Measurements from ENCODE around the gene NUDT22.
A peak's percentile ranks its signal among the peaks of the same experiment; 100 is the strongest.

Gene NUDT22, protein sequence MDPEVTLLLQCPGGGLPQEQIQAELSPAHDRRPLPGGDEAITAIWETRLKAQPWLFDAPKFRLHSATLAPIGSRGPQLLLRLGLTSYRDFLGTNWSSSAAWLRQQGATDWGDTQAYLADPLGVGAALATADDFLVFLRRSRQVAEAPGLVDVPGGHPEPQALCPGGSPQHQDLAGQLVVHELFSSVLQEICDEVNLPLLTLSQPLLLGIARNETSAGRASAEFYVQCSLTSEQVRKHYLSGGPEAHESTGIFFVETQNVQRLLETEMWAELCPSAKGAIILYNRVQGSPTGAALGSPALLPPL

DNA sequence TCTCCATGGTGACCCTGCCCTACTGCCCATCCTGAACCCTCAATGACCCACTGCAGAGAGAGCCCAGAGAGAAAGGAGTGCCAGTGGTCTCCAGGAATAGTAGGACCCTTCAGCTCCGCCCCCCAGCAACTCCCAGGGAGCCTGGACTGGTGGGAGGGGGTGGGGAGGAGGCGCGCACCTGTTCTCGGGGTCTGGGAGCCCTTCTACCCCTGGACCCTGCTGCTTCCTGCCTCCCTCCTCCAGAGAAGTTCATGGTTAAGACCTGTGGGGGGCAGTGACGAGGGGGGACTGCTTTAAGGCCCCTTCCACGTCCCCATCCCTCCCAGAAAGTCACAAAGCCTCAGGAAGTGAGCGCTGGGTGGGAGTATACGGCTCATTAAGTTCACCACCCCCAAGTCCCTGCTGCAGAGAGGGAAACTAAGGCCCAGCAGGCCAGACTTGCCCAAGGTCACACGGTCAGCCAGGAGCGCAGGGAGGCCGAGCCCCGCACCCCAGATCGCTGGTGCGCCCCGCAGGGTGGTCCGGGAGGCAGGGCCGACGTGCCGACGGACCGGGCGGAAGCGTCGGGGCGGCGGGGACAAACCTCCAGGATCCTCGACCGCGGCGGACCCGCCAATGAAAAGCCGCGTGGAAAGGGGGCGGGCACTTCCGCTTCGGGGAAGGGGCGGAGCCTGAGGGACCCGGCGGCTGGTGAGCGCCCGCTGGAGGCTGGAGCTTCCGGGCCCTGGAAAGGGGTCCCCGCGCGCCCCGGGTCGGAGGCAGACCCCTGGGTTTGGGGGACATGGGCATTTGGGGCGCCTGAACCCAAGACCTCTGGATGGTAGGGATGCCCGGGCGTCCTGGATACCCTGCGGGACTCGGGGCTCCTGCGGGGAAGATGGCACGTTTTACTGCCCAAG, at the start of gene NUDT22, which contains the start of gene TRPT1:
TSS of gene NUDT22 (plus strand) at position 667 of the 899 bp plus-strand sequence. CDS start 379 bp downstream, outside the sequence.
TSS of gene TRPT1 (minus strand) at position 579 of the 899 bp plus-strand sequence. CDS start at position 253, 326 bp downstream.
- DNase-seq = no peak

DNA sequence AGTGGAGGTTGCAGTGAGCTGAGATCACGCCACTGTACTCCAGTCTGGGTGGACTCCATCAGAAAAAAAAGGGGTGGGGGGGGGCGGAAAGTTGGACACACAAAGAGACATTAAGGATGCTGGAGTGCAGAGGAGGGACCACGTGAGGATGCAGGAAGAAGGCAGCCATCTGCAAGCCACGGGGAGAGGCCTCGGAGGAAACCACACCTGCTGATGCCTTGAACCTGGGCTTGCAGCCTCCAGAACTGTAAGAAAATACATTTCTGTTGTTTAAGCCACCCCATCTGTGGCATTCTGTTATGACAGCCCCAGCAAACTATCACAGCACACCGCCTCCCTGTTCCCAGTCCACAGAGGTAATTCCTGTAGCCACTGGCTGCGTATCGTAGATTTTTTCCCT, 49.3 kb upstream of the NUDT22 start:
- no peak for DNase-seq

DNA sequence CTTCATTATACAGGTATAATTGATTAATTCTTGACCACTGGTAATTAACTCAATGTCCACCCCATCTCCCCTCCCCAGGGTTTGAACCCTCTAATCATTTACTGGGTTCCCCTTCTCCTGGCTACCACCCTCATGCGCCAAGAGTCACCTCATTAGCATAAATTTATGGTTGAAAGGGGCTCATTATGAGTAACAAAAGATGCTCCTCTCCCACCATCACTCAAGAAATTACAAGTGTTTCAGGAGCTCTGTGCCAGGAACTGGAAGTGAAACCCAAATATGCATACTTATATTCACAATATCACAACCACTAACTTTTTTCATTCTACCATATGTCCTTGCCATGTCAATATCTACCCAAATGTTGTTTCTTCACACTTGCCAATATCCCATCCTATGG, 47.9 kb upstream of the NUDT22 start:
- DNase-seq = no peak

DNA sequence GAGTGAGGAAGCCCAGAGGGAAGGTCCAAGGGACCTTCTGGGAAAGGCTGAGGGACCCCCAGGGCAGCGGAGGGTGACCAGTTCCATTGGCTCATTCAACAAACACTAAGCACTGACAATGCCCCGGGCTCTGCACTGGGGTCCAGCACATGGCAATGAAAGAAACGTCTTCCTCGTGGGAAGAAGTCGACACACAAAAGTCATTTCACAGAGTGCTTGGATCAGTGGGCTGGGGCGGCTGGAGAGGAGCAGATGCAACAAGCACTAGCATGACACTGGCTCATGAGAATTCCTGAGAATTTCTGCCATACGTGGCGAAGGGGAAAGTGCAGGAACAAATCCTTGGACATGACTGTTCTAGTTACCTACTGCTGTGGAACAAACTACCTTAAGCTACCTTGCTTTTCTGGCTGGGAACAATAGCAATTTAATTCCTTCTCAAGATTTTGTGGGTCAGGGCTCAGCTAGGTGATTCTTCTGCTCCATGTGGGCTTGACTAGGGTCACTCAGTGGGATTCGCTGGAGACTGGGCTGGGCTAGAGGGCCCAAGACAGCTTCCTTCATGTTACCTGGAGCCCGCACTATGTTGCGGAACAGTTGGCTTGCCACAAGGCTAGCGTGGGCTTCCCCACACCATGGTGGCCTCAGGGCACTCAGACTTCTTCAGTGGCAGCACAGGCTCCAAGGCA, 47.0 kb upstream of the NUDT22 start:
- no peak for DNase-seq

DNA sequence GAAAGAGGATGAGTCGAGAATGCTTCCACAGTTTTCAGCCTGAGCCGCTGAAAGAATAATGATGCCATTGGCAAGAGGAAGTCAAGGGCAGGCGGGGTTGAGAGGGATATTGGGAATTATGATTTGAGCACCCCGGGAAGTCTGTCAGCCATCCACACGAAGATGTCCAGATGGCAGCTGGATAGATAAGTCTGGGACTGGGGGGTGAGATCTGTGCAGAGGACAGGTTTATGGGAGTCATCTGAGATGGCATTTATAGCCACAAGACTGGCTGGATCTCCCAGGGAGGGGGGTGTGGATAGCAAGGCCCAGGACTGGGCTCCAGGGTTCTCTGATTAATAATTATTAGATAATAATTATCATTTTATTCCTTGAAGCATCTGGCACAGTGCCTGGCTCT, 45.2 kb upstream of the NUDT22 start:
- DNase-seq = no peak

DNA sequence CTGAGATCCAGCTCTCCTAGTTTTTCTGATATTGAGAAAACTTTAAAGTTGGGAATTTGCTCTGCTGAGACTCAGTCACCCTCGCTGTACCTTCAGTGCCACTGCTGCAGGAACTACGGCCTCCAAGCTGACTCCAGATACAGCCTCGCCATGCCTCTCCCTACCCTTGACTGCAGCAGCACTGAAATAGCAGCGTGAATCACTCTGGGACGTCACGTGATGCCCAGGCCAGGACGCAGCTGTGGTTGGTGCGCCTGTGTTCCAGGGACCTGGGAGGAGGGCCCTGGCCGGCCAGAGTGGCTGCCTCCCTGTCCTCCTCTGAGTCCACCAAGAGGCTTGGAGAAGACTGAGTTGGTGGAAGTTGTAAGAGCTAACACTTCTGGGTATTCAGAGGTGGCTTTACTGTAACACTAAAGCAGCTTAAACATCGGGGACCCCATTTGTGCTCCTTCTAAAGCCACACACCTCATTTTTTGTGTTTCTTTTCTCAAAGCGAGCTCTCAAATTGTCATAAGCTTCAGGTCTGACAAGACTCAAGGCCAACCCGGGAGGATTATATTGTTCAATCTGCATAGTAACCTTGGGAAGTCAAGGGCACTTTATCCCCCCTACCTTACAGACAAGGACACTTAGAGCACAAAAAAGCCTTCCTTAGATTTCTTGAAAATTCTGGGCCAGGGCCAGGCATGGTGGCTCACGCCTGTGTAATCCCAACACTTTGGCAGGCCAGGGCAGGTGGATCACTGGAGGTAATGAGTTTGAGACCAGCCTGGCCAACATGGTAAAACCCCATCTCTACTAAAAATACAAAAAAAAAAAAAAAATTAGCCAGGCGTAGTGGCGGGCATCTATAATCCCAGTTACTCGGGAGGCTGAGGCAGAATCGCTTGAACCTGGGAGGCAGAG, 44.3 kb upstream of the NUDT22 start:
- DNase-seq = no peak

DNA sequence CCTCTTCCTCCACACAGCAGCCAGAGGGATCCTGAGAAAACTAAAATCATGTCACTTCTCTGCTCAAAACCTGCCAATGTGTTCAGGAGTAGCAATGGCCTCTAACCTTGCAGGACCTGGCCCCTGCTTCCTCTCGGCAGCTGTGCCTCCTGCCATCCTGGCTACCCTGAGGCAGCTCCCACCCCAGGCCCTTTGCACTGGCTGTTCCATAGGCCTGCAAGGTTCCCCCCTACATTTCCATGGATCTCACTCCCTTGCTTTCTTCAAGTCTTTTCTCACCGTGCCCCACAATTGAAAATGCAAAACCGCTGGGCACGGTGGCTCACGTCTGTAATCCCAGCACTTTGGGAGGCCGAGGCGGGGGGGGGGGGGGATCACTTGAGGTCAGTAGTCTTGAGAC, 42.2 kb upstream of the NUDT22 start:
- DNase-seq = no peak

DNA sequence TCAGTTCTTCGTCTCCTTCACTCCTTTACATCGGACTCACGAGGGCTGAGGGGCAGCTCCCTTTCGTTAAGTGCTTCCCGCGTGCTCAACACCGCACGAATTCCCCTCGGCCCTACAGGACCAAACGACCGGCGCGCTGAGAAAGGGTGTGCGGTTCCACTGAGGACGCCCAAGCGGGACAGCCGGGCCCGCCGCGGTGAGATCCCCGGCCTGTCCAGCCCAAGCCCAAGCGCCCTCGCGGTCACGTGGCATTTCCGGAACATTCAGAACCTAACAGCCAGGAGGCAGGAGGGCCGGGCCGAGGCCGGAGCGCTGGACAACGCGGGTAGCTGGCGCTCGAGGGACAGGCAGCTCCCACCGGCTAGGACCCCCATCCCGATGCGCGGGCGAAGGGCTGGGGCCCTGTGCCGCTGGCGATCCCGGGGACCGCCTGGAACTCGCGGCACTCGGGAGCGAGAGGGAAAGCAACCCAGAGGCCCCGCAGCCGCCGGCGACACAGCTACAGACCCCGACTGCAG, 40.8 kb upstream of the NUDT22 start:
- no peak for DNase-seq

DNA sequence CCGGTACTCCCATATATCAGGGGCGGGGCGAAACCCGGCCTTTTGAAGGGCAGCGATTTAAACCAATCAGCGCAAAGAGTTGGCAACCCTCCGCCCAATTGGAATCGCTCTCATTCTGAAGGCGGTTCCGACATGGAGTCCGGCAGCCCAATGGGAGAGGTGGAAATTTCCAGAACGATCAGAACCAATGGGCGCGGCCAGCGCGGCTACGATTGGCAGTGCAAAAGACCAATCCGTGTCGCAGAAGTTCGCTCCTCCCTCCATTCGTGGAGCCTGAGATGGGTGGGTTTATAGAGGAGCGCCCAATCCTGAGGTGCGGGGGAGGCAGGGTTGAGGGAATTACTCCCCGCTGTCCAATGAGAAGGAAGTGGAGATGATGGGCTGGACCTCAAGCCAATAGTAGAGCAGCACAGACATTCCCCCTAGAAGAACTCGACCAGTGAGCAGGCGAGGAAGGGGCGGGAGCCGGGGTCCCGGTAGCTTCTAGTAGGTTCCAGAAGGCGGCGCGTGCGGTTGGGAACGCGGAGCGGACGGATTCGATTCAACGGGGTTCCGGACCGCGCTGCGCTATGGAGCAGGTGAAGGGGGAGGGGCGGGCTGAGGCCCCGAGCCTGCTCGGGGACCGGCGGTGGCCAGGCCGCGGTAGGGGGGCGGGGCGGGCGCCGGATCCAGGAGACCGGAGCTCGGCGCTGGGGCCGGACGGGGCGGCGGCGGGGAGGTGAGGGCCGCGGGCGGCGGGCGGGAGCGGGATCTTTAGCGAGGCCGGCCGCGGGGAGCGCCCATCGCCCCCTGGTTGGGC, 40.2 kb upstream of the NUDT22 start, which contains the start of gene STIP1:
TSS of gene STIP1 (plus strand) at position 479 of the 799 bp plus-strand sequence. CDS start at position 570, 91 bp downstream.
- peak; percentile 99 for DNase-seq

DNA sequence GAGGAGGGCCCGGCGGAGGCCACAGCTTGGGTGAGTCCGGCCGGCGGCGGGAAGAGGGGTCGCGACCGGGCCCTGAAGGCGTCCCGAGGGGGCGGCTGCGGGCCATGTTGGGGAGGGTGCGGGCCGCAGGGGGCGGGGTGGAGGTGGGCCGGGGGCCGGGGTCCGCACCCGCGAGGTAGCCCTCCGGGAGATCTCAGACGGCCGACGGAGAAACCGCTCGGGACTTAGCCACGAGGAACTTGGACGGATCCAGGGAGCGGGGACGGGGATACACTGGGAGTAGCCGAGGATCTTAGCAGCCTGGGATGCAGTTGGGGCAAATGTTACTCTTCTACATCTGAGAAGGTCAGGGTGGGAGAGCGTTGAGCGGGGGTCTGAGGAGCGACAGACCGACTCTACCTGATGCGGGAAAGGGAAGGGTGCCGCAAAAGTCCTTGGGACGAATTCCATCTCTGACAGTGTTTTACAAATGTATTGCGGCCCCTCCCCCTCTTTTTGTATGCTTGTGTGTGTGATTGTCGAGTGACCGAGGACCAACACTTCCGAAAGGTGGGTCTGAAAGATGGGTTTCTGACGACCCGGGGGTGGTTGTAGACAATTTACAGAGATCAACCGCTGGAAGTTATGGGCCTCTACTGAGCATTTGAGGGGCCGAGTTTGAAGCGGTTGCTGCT, 39.4 kb upstream of the NUDT22 start:
- no peak for DNase-seq

DNA sequence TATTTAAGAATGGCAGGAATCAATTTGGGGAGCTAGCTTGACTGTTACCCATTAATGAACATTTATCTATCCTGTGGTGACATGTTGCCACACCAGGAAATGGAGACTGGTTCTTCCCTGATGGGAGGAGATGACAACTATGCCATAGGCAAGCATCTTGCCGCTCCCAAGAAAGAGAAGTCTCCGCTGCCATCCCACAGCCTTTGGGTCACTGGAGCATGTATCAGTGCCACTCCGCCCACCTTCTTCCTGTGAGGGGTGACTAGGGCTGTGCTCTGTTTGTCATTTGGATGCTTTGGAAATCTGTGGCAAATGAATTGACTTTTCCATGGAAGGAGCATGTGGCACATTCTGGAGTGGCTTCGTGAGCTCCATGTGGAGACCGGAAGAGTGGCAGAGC, 33.6 kb upstream of the NUDT22 start:
- DNase-seq = no peak

DNA sequence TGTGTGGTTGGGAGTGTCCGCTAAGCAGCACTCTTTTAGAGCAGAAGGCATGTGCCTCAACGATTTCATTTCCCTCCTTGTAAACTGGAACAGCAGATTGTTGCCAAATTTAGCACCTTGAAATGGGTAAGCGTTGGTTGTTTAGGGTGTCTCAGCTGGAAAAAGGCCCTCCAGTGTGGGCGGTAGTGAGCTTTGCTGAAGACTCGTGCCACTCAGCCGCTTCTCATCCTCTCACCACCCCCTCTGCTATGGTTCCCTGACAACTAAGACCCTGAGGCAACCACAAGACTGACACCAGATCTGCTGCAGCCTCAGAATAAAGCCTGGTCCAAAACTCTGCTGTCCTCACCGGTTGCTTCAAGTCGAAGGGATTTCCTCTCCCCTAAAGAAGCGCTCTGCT, 29.4 kb upstream of the NUDT22 start:
- no peak for DNase-seq

DNA sequence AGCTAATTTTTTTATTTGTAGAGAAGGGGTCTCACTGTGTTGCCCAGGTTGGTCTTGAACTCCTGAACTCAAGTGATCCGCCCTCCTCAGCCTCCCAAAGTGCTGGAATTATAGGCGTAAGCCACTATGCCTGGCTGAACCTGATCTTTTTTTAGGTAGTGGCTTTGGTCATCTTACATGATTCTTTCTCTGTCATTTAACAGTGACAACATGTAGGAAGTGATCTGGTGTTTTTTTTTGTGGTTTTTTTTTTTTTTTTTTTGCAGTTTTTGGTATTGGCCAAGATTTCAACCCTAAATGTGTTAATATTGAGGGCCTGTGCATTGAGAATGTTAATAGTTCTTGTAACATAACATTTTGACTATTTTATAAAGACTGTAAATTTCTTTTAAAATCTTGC, 27.6 kb upstream of the NUDT22 start:
- DNase-seq = no peak

DNA sequence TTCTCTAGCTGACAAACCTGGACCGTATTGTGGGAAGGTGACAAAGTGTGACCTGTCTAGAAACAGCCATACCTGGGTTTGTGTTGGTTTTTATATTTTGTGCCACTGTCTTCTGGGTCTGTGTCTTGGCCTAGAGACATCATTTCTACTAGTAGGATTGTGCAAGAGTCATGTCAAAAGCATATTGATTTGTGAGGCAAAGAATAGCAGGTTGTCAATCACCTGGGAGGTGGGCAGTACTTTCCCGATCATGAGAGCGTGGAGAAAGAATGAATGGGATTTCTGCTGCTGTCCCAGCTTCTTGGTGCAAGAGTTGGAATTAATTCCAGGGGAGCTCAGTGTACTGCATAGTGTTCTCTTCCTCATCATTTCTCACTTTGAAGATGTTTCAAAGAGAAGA, 24.5 kb upstream of the NUDT22 start:
- DNase-seq = no peak

DNA sequence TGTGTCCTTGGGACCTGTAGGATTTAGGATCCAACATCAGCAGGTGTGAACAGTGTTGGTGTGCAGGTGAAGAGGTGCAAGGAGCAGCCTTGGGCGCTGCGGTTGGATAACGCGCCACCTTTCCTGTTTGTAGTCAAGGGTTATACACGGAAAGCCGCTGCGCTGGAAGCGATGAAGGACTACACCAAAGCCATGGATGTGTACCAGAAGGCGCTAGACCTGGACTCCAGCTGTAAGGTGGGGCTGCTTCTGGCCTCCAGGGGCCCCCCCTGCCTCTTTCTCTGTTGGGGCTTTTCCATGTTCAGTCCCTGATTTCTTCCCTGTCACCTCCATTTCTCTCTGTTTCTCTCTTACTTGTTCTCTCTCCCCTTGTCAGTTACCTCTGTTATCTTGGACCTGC, 23.1 kb upstream of the NUDT22 start:
- DNase-seq = no peak

DNA sequence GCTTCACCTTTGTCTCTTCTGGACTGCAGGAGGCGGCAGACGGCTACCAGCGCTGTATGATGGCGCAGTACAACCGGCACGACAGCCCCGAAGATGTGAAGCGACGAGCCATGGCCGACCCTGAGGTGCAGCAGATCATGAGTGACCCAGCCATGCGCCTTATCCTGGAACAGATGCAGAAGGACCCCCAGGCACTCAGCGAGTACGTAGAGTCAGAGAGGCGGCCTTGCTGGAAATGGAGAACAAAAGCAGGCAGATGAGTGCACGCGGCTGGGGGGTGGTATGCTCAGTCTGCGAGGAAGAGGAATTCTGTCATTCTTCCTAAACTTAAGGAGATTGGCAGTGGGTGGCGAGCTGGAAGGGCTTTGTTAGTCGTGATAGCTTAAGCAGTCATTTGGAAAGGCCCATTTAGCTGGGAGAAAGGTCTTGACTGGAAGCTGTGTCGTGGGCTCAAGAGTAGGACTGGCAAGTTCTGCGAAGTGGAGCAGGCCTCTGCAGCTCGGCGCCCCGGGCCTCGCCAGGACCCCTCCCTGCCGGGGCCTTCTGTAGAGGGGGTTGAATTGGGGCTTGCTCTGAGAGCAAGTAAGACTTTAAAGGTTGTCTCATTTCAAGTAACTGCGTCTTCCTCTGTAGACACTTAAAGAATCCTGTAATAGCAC, 22.5 kb upstream of the NUDT22 start:
- no peak for DNase-seq

DNA sequence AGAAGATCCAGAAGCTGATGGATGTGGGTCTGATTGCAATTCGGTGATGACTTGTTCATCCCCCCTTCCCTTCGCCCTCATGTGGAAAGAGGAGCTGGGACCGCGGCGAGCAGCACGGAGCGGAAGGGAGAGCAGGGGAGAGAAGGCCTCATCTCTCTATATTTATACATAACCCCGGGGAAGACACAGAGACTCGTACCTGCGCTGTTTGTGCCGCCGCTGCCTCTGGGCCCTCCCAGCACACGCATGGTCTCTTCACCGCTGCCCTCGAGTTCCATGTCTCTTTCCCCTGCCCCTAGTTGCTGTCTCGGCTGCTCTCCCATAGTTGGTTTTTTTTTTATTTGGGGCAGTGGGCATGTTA, 22.0 kb upstream of the NUDT22 start:
- DNase-seq = no peak

DNA sequence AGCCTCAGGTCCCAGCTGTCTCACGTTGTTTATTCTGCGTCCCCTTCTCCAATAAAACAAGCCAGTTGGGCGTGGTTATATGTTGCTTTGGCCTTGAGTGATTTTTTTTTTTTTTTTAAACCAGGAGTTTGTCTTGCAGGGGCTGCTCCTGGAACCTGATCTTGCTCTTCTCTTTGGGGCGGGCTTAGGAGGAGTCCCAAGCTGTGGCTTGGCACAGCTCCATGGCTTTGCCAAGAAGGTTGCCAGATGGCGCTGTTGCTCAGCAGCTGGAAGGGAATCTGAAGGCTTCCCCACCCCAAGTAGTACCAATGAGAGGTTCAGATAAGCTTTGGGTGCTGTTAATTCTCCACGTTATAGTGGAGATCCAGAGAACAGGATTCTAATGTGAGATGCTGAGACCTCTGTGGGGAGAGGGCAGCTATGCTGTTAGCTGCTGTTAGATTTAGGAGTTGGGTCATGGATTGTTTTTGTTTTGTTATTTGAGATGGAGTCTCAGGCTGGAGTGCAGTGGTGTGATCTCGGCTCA, 21.5 kb upstream of the NUDT22 start:
- DNase-seq = no peak

DNA sequence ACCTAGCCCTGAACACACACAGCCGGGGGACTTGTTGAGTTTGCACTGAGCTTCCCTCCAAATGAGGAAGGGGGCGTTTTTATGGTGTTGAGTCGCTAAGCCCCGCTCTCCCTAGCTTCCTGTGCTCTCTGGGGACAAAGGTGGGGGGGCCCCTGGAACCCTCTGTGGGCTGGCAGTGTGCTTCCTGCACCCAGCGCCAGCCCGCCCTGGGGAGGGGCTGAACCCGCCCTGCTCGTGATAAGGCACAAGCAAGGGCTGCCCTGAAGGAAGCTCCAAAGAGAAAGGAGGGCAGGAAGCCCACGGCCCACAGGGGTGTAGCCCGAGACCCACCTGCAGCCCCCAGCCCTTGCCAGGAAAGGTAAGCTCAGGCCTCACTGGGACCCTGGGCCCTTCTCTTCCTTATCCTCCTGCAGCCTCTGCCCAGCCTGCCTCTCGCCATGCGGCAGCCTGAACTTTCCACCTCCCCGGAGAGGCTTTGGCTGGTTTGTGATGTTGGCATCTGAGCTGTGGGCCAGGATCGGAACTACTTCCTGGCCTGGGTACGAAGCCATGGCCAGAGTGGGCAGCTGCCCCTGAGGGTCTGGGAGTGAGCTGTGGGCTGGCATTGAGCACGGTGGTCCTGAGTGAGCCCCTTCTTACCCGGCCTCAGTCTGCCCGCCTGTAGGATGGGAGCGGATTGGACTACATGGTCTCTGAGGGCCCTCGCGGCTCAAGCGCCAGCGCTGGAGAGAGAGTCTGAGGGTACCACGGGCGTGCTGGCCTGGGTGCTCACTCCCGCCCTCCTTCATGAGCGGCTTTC, 19.4 kb upstream of the NUDT22 start, which contains the start of gene FERMT3:
TSS of gene FERMT3 (plus strand) at position 265 of the 799 bp plus-strand sequence. CDS start 644 bp downstream, outside the sequence.
- no peak for DNase-seq

Measured in NCI-H2081 treated with DMSO at 0.1 percent for 48 hours (cell line).